ENCODE data around the gene TSPAN9.

DNA sequence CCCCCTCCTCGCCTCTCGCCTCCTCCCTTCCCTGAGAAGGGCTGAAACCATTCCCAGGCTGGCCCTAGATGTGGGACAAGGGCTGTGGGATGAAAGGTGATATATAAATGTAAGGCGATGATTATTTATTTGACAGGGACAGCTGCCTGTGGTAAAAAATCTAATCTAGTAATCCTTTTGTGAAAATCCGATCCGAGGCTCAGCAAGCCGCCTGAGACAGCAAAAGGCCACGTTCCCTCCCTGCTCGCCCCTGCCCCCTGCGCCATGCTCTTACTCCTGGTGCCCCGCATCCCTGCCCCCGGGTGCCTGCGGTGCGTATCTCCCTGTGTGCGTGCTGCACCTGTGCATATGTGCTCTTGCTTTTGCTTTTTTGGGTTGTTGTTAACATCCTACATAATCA is 65.2 kb downstream of the TSPAN9 start:
- TF ChIP-seq, protein P1, sequence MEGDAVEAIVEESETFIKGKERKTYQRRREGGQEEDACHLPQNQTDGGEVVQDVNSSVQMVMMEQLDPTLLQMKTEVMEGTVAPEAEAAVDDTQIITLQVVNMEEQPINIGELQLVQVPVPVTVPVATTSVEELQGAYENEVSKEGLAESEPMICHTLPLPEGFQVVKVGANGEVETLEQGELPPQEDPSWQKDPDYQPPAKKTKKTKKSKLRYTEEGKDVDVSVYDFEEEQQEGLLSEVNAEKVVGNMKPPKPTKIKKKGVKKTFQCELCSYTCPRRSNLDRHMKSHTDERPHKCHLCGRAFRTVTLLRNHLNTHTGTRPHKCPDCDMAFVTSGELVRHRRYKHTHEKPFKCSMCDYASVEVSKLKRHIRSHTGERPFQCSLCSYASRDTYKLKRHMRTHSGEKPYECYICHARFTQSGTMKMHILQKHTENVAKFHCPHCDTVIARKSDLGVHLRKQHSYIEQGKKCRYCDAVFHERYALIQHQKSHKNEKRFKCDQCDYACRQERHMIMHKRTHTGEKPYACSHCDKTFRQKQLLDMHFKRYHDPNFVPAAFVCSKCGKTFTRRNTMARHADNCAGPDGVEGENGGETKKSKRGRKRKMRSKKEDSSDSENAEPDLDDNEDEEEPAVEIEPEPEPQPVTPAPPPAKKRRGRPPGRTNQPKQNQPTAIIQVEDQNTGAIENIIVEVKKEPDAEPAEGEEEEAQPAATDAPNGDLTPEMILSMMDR (IDR thresholded peaks at IDR 0.05): no peak
- TF ChIP-seq TCF7L2 (IDR thresholded peaks at IDR 0.05; ENCODE audit: low read depth, low read length): no peak
